GM18507 (cell line): ENCODE measurements around the gene ZNF69.
"Not testable (repeated sequence)": the region's sequence is repeated elsewhere in the genome, so short reads cannot be mapped to it uniquely, and the experiment has no call there.

Source experiments
- DNase-seq: peaks from one replicate; pipeline ENCODE4 v3.0.0; 2011; ENCODE audit warnings: low read depth; ENCODE audit not compliant: insufficient read length; ENCODE audit errors: extremely low spot score
- FAIRE-seq: peaks from 2 replicates; lab custom pipeline; 2011; peaks lifted over from hg19 to GRCh38; lab: Jason Lieb, UNC

Gene ZNF69

DNA sequence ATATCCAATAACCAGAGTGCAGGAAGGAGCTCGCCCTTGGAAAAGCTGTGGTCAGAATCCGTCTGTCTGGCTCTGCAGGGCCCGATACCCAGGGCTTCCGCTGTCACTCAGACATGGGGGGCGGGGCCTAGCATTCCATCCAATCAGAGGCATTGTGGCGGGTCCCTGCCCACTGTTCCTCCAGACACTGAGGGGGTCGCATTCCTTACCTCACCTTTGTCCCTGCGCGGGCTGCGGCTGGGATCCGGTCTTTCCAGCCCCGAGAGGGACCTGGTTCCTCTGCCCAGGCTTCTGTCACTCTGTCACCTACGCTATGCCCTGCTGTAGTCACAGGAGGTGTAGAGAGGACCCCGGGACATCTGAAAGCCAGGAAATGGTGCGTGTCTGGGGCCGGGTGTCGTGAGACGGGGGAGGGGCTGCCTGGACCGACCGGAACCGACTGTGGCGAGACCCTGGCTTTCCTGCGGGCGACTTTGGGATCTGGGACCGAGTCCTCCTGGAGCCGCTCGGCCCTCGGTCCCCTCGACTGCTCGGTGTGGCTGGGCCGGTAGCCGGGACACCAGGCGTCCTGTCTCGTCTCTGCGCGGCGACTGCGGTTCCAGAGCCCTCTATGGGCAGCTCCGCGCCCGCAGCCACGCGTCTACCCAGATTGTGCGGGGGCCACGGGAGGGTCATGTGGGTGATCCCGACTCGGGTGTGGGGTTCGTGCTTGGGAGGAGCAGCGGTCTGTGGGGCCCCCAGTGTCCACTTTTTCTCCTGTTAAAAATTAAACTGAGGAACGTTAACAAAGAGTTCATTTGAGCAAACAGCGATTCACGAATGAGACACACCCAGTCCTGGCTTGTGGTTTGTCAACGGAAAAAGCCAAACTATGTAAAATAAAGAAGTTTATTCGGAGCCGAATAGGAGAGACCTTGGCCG, at the start of gene ZNF69:
Gene ZNF69 (plus strand): TSS at position 172 of the 921 bp plus-strand sequence. CDS start 142 bp downstream, at position 314.
- DNase-seq: no peak
- FAIRE-seq: no peak

DNA sequence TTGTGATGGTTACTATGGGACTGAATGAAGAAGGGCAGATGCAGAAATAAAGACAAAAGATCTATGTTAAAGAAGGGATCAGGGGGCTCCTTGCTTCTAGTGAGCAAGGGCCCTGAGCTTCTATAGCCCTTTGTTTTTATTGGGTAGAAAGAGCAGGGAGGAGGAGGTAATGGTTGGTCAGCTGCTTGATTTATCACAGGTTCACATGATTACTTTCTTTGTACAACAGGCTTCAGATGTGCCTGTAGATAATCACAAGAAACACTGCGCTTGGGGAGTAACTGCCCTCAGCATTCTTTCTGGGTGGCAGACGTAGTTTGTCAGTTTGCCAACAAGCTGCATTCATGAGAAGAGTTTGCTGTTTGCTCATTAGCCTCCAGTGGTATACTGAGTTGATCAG, 43.9 kb upstream of the ZNF69 start:
- FAIRE-seq: no peak
- no peak for DNase-seq

DNA sequence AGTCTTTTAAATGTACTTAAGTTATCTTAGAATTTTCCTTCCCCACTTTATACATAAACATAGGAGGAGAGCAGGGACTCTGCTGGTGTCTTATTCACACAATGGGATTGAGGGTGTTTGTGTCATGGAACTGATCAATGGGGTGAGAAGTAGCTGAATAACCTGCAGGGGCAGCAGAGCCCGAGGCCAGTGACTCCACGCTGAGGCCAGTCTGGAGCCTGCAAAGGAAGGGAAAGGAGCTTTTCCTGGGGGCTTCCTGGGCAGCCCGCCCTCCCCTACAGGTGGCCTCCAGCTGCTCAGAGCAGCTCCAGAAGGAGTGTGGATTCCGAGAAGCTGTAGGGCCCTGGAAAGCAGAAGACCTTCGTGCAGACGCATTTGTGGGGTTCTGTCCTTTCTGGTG, 40.0 kb upstream of the ZNF69 start:
- FAIRE-seq, DNase-seq: not testable (repeated sequence)

DNA sequence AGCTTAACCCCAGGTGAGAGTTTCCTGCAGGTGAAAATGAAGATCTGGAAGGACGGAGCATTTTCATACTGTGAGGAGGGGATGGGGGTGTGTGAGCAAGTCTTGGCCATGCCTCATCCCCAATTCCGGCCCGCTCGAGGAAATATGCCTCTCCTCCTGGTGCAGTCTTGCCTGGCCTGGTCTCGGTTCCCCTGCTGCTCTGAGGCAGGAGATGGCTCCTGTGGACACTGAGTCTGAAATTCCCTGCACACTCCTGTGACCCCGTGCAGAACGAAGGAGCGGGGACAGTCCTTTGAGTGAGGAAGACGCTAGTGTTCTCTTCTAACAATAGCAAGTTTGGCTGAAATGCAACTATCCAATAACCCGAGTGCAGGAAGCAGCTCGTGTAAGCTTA, 39.4 kb upstream of the ZNF69 start:
- FAIRE-seq (no peak), DNase-seq (no peak)

GRCh38 chr19:11848594-11849469, 38.8 kb upstream of the ZNF69 start, which contains the start of gene ZNF439:
ZNF439 (plus strand) TSS chr19:11848726; CDS start chr19:11848868, 142 bp downstream.
- DNase-seq: peak; percentile 47
- FAIRE-seq: no peak

GRCh38 chr19:11850289-11850688, 37.3 kb upstream of the ZNF69 start:
- FAIRE-seq, DNase-seq: not testable (repeated sequence)

DNA sequence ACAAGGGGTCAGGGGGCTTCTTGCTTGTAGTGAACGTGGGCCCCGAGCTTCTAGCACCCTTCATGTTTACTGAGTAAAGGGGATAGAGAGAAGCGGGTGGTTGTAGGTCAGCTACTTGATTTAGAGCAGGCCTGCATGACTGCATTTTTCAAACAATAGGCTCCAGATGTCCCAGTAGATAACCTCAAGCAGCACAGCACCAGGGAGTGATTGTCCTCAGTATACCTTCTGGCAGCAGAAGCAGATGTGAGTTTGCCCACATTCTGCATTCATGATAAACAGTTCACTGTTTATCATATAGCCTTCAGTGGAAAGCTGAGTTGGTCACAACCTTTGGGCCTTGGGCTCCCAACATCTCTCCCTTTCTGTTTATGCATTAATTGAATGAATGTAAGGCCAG, 34.2 kb upstream of the ZNF69 start:
- no peak for FAIRE-seq

GRCh38 chr19:11856596-11857250, 30.9 kb upstream of the ZNF69 start:
- no peak for DNase-seq
- no peak for FAIRE-seq

More for the DNA sequence above, 34.2 kb upstream of the ZNF69 start:
- no peak for DNase-seq

- no peak for DNase-seq
- FAIRE-seq: no peak
Observed at GRCh38 chr19:11860721-11861120, 26.9 kb upstream of the ZNF69 start.

DNA sequence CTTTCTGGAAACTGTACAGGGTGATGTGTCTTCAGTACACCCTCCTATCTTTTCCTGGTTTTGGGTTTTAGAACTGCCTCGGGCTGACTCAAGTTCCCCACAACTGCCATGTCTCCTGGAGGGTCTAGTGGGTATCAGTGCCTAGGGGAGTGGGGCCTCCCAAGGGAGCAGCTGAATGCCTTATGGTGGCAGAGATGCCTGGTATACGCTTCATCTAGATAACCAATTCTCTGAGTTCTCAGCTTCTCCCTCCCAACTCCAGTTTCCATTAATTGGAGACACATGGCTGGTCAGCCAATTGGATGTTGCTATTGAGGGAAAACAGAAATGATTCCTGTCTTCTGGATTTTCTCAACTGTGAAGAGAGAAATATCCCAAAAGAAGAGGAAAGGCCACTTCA, 26.3 kb upstream of the ZNF69 start:
- no peak for DNase-seq
- no peak for FAIRE-seq

- not testable (repeated sequence) for FAIRE-seq
Observed at GRCh38 chr19:11867766-11868165, 19.8 kb upstream of the ZNF69 start.

DNA sequence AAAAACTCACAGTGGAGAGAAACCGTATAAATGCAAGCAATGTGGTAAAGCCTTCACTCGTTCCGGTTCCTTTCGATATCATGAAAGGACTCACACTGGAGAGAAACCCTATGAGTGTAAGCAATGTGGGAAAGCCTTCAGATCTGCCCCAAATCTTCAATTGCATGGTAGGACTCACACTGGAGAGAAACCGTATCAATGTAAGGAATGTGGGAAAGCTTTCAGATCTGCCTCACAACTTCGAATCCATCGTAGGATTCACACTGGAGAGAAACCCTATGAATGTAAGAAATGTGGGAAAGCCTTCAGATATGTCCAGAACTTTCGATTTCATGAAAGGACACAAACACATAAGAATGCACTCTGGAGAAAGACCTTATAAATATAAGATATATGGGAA, 19.4 kb upstream of the ZNF69 start:
- DNase-seq (no peak), FAIRE-seq (no peak)

More at GRCh38 chr19:11867766-11868165, 19.8 kb upstream of the ZNF69 start:
- not testable (repeated sequence) for DNase-seq

- no peak for FAIRE-seq
- DNase-seq: no peak
Observed at GRCh38 chr19:11872624-11873023, 15.0 kb upstream of the ZNF69 start.

DNA sequence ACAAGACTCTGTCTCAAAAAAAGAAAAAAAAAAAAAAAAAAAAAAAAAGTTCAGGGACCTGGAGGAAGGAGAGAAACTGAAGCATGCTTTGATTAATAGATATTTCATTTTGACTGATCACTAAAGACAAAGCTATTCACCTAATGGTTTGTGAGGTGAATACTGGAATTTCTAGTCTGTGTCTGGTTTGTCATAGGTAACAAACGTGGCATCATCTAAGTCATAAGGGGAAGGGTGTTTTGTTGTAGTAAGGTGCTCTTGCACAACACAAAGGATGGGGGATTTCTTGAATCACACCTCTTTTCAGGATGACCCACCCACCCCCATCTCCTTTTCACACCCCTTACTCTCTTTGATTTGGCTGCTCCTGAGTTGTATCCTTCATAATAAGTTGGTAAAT, 13.8 kb upstream of the ZNF69 start:
- FAIRE-seq (no peak), DNase-seq (no peak)

GRCh38 chr19:11879687-11880266, 7.8 kb upstream of the ZNF69 start:
- DNase-seq, FAIRE-seq: not testable (repeated sequence)

DNA sequence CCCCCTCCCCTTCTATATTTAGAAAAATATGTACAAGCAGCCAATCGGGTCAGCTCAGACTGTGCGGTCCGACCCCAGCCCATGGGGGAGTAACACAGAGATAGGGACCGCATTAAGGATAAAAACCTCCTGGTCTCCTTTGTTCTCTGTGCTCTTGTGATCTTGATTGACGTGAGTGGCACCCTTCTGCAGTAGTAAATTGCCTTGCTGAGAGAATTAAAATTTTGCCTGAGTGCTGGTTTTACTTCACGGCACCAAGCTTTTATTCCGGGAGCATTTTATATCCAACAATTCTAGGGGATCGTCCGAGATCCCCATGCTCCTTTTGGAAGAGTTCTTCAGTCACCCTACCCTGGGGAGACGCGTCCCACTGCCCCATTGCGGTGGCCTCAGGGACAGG, 7.0 kb upstream of the ZNF69 start:
- FAIRE-seq (no peak), DNase-seq (no peak)

DNA sequence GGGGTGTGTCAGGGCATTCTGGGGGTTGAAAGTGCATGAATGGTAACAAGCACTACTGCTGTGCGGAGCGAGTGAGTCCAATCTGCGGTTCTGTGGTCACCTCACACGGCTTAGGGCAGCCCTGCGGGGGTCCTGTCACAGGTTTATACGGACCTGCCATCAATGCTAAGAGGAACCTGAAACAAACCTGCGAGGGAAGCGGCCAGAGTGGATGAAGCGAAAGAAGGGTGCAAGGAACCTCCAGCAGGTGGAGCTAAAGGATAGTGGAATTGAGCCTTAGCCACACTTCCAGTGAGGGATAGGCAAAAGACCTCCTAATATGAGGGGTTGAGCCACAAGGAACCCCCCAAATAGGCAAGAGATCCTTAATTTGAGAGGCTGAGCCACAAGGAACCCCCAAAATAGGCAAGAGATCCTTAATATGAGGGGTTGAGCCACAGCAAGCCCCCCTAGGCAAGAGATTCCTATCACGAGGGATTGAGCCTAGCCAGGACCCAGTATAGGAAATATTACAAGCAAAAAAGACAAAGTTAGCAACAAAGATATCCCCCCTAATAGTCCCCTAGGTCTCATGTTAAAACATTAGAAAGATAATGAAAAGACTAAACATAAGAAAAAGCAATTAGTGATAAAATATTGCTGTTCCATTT, 6.3 kb upstream of the ZNF69 start:
- FAIRE-seq: peak; percentile 53

GRCh38 chr19:11882606-11883005, 5.0 kb upstream of the ZNF69 start:
- no peak for FAIRE-seq
- no peak for DNase-seq

More for the DNA sequence above, 6.3 kb upstream of the ZNF69 start:
- DNase-seq: no peak

DNA sequence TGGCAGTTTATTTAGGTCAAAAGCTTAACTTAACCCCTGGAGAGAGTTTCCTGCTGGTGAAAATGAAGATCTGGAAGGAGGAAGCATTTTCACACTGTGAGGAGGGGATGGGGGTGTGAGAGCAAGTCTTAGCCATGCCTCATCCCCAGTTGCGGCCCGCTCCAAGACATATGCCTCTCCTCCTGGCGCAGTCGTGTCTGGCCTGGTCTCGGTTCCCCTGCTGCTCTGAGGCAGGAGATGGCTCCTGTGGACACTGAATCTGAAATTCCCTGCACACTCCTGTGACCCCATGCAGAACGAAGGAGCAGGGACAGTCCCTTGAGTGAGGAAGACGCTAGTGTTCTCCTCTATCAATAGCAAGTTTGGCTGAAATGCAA, 360 bp upstream of the ZNF69 start:
- DNase-seq: no peak

More for the DNA sequence above, 360 bp upstream of the ZNF69 start:
- FAIRE-seq: no peak
